HEK293 (cell line): ENCODE results near the gene MARCHF11.

Source experiments
- CTCF ChIA-PET: fragments of 350-600 bp; formaldehyde crosslinking; extraction: SDS; loops from one replicate; lab custom pipeline; 2021; ENCODE audit warnings: antibody characterized with exemption; lab: Yijun Ruan, JAX
- POLR2A ChIA-PET: fragments of 300-600 bp; formaldehyde crosslinking; extraction: SDS; loops from one replicate; lab custom pipeline; 2020; ENCODE audit warnings: antibody characterized with exemption, inconsistent platforms; lab: Yijun Ruan, JAX
- H3K27ac ChIP-seq: fragments of 200-500 bp; sonication (Bioruptor generic); 2 replicates; pipeline ENCODE4 v1.5.1; 2014; ENCODE audit warnings: low read depth, low read length, control low read depth, inconsistent platforms; ENCODE audit errors: extremely low read depth
- H3K36me3 ChIP-seq, 2 experiments: fragments of 200-500 bp in 1 of 2; sonication (Bioruptor generic) in 1 of 2; 1 replicate in 1 of 2; 2 replicates in 1 of 2; pipeline ENCODE4 v1.5.1; 2014 to 2017; ENCODE audit warnings: inconsistent platforms in 2 of 2, low read length in 2 of 2; ENCODE audit not compliant: control insufficient read depth in 2 of 2, insufficient read depth in 1 of 2
- H3K4me1 ChIP-seq: fragments of 200-500 bp; sonication (Bioruptor generic); 2 replicates; pipeline ENCODE4 v1.5.1; 2014; ENCODE audit warnings: mild to moderate bottlenecking, low read length, inconsistent platforms; ENCODE audit not compliant: control insufficient read depth, insufficient read depth
- H3K4me3 ChIP-seq: 2 replicates; pipeline ENCODE4 v1.5.1; 2011; ENCODE audit warnings: low read depth, mild to moderate bottlenecking, control low read depth, low read length, moderate library complexity
- H3K9me3 ChIP-seq: fragments of 200-500 bp; sonication (Bioruptor generic); 2 replicates; pipeline ENCODE4 v1.5.1; 2014; ENCODE audit warnings: low read depth, low read length, inconsistent platforms; ENCODE audit not compliant: control insufficient read depth, insufficient read depth
- ELK4 ChIP-seq: IDR thresholded peaks from 2 replicates; pipeline ENCODE4 v1.6.1; 2011; ENCODE audit warnings: mild to moderate bottlenecking, low read depth, low read length, borderline replicate concordance
- KLF1 ChIP-seq: fragments of 450-650 bp; formaldehyde crosslinking; IDR thresholded peaks from 2 replicates; pipeline ENCODE4 v1.5.1; 2016; ENCODE audit warnings: missing biosample characterization, missing genetic modification characterization
- KLF17 ChIP-seq: fragments of 450-650 bp; formaldehyde crosslinking; IDR thresholded peaks from 2 replicates; pipeline ENCODE4 v1.5.1; 2016; ENCODE audit warnings: missing biosample characterization, missing genetic modification characterization
- SALL2 ChIP-seq: fragments of 450-650 bp; formaldehyde crosslinking; IDR thresholded peaks from 2 replicates; pipeline ENCODE4 v1.5.0; 2017; ENCODE audit warnings: missing biosample characterization, mild to moderate bottlenecking, missing genetic modification characterization, borderline replicate concordance
- SP3 ChIP-seq: fragments of 450-650 bp; formaldehyde crosslinking; IDR thresholded peaks from 2 replicates; pipeline ENCODE4 v1.5.1; 2016; ENCODE audit warnings: missing biosample characterization, missing genetic modification characterization
- ZBTB8A ChIP-seq: fragments of 450-650 bp; formaldehyde crosslinking; IDR thresholded peaks from 2 replicates; pipeline ENCODE4 v1.5.1; 2016; ENCODE audit warnings: missing biosample characterization, missing genetic modification characterization
- ZEB2 ChIP-seq: fragments of 450-650 bp; formaldehyde crosslinking; IDR thresholded peaks from 2 replicates; pipeline ENCODE4 v1.5.1; 2016; ENCODE audit warnings: missing biosample characterization, missing genetic modification characterization
- ZFP3 ChIP-seq: fragments of 450-650 bp; formaldehyde crosslinking; IDR thresholded peaks from 2 replicates; pipeline ENCODE4 v1.5.1; 2016; ENCODE audit warnings: low read depth, missing biosample characterization, missing genetic modification characterization
- ZFP69B ChIP-seq: fragments of 450-650 bp; formaldehyde crosslinking; IDR thresholded peaks from 2 replicates; pipeline ENCODE4 v1.5.1; 2016; ENCODE audit warnings: missing biosample characterization, missing genetic modification characterization
- ZNF184 ChIP-seq: fragments of 450-650 bp; IDR thresholded peaks from 2 replicates; pipeline ENCODE4 v1.5.1; 2018; ENCODE audit warnings: missing biosample characterization, mild to moderate bottlenecking, missing genetic modification characterization
- ZNF202 ChIP-seq: fragments of 450-650 bp; formaldehyde crosslinking; IDR thresholded peaks from 2 replicates; pipeline ENCODE4 v1.5.1; 2016; ENCODE audit warnings: missing biosample characterization, missing genetic modification characterization, borderline replicate concordance
- ZNF214 ChIP-seq: fragments of 450-650 bp; formaldehyde crosslinking; IDR thresholded peaks from 2 replicates; pipeline ENCODE4 v1.5.1; 2017; ENCODE audit warnings: missing biosample characterization, mild to moderate bottlenecking, missing genetic modification characterization, borderline replicate concordance
- ZNF239 ChIP-seq: fragments of 450-650 bp; formaldehyde crosslinking; IDR thresholded peaks from 2 replicates; pipeline ENCODE4 v1.5.1; 2016; ENCODE audit warnings: missing biosample characterization, missing genetic modification characterization
- ZNF280D ChIP-seq: fragments of 450-650 bp; formaldehyde crosslinking; IDR thresholded peaks from 2 replicates; pipeline ENCODE4 v1.5.1; 2016; ENCODE audit warnings: missing biosample characterization, missing genetic modification characterization
- ZNF37A ChIP-seq: fragments of 450-650 bp; IDR thresholded peaks from 2 replicates; pipeline ENCODE4 v1.5.1; 2018; ENCODE audit warnings: missing biosample characterization, missing genetic modification characterization
- ZNF513 ChIP-seq: fragments of 450-650 bp; IDR thresholded peaks from 2 replicates; pipeline ENCODE4 v1.5.1; 2018; ENCODE audit warnings: missing biosample characterization, missing genetic modification characterization
- ZNF555 ChIP-seq: fragments of 450-650 bp; formaldehyde crosslinking; conservative IDR thresholded peaks from 2 replicates; pipeline ENCODE4 v1.5.1; 2017; ENCODE audit warnings: missing biosample characterization, mild to moderate bottlenecking, missing genetic modification characterization, inconsistent platforms
- ZNF600 ChIP-seq: fragments of 450-650 bp; formaldehyde crosslinking; IDR thresholded peaks from 2 replicates; pipeline ENCODE4 v1.5.1; 2016; ENCODE audit warnings: missing biosample characterization, missing genetic modification characterization
- ZNF621 ChIP-seq: fragments of 450-650 bp; formaldehyde crosslinking; IDR thresholded peaks from 2 replicates; pipeline ENCODE4 v1.5.1; 2017; ENCODE audit warnings: missing biosample characterization, missing genetic modification characterization
- ZNF76 ChIP-seq: fragments of 450-650 bp; formaldehyde crosslinking; IDR thresholded peaks from 2 replicates; pipeline ENCODE4; 2016; ENCODE audit warnings: low read depth, missing biosample characterization, missing genetic modification characterization, borderline replicate concordance
- ZNF768 ChIP-seq: fragments of 450-650 bp; formaldehyde crosslinking; IDR thresholded peaks from 2 replicates; pipeline ENCODE4 v1.5.1; 2018; ENCODE audit warnings: missing biosample characterization, mild to moderate bottlenecking, missing genetic modification characterization
- ZNF777 ChIP-seq: fragments of 450-650 bp; formaldehyde crosslinking; IDR thresholded peaks from 2 replicates; pipeline ENCODE4 v1.5.1; 2017; ENCODE audit warnings: missing biosample characterization, missing genetic modification characterization, borderline replicate concordance
- ZSCAN4 ChIP-seq: fragments of 450-650 bp; formaldehyde crosslinking; IDR thresholded peaks from 2 replicates; pipeline ENCODE4 v1.5.1; 2017; ENCODE audit warnings: missing biosample characterization, missing genetic modification characterization

Gene MARCHF11

GRCh38 chr5:16066810-16067209 is 112.8 kb downstream of the MARCHF11 start:
- Histone ChIP-seq H3K4me1 (no peaks in the 10 kb centered on the region), H3K4me3 (no peak overlapping the region), H3K9me3 (no peaks in the 10 kb centered on the region), H3K36me3 (no peaks in the 10 kb centered on the region), H3K27ac (no peak overlapping the region)
- ChIA-PET CTCF (no interaction called here), POLR2A (no interaction called here)
- no peak for TF ChIP-seq ZNF202 (tag by site-specific recombination)
- TF ChIP-seq SP3 (tag by site-specific recombination): no peak
- TF ChIP-seq ZEB2 (tag by site-specific recombination): no peak
- TF ChIP-seq ZNF600: no peak
- no peak for TF ChIP-seq ZNF768 (tag by site-specific recombination)
- TF ChIP-seq ZSCAN4 (tag by site-specific recombination): no peak
- TF ChIP-seq ZNF621 (tag by site-specific recombination): no peak
- TF ChIP-seq ZNF76 (tag by site-specific recombination): no peak
- no peak for TF ChIP-seq ZNF777 (tag by site-specific recombination)
- TF ChIP-seq ZNF555: no peak
- no peak for TF ChIP-seq ZNF280D (tag by site-specific recombination)
- no peak for TF ChIP-seq ZBTB8A
- TF ChIP-seq ZNF513 (tag by site-specific recombination): no peak
- TF ChIP-seq ZNF214 (tag by site-specific recombination): no peak
- TF ChIP-seq ZFP3 (tag by site-specific recombination): no peak
- no peak for TF ChIP-seq SALL2 (tag by site-specific recombination)
- TF ChIP-seq ELK4: no peak
- no peak for TF ChIP-seq ZNF184 (tag by site-specific recombination)
- TF ChIP-seq ZNF37A (tag by site-specific recombination): no peak
- TF ChIP-seq KLF1 (tag by site-specific recombination): no peak

DNA sequence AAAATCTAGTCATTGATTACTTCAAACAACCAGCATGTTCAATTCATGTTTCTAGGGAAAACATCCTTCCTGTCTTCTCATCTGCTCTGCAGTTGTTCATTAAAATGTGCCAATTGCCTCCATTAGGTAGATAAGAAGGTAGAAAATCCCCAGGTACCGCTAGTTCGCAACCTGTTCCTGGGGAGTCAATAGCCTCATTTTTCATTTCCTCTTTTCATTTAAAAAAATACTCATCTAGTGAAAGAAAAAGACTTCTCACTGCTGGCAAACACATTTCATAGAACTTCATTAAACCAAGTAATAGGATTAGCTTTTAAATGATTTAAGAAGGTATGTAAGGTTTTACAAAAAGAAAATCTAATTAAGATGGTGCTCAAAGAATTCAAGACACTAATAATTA is 113.3 kb downstream of the MARCHF11 start:
- no peaks in the 10 kb centered on the region for H3K4me1 ChIP-seq
- ChIA-PET CTCF (no interaction called here), POLR2A (no interaction called here)
- no peaks in the 10 kb centered on the region for H3K9me3 ChIP-seq
- no peak for TF ChIP-seq ZNF239 (tag by site-specific recombination)
- TF ChIP-seq KLF17 (tag by site-specific recombination): no peak
- TF ChIP-seq ZFP69B: no peak
- TF ChIP-seq, all 188 proteins: peak for 0
- Histone ChIP-seq H3K4me3 (no peak overlapping the region), H3K36me3 (no peaks in the 10 kb centered on the region), H3K27ac (no peak overlapping the region)
